ENCODE results near the gene SGK2.

Gene SGK2

GRCh38 chr20:43536041-43536816, 22.6 kb upstream of the SGK2 start:
- DNase-seq (ENCODE audit: low spot score): no peak

GRCh38 chr20:43536817-43537440, 21.9 kb upstream of the SGK2 start:
- no peak for DNase-seq (ENCODE audit: low spot score)

- DNase-seq (ENCODE audit: low spot score): peak; percentile 57
Observed at GRCh38 chr20:43537921-43538877, 20.6 kb upstream of the SGK2 start.

- no peak for DNase-seq (ENCODE audit: low spot score)
Observed at GRCh38 chr20:43538878-43539700, 19.7 kb upstream of the SGK2 start.

- DNase-seq (ENCODE audit: low spot score): no peak
Observed at GRCh38 chr20:43539975-43540672, 18.7 kb upstream of the SGK2 start.

- DNase-seq (ENCODE audit: low spot score): no peak
Observed at GRCh38 chr20:43540673-43541060, 18.2 kb upstream of the SGK2 start.

- DNase-seq (ENCODE audit: low spot score): no peak
Observed at GRCh38 chr20:43541214-43541613, 17.6 kb upstream of the SGK2 start.

GRCh38 chr20:43542161-43542560, 16.7 kb upstream of the SGK2 start:
- DNase-seq (ENCODE audit: low spot score): no peak

GRCh38 chr20:43542674-43543073, 16.2 kb upstream of the SGK2 start:
- no peak for DNase-seq (ENCODE audit: low spot score)

- no peak for DNase-seq (ENCODE audit: low spot score)
Observed at GRCh38 chr20:43543138-43543537, 15.7 kb upstream of the SGK2 start.

GRCh38 chr20:43544501-43544900, 14.3 kb upstream of the SGK2 start:
- no peak for DNase-seq (ENCODE audit: low spot score)

GRCh38 chr20:43545837-43546578, 12.8 kb upstream of the SGK2 start:
- no peak for DNase-seq (ENCODE audit: low spot score)

GRCh38 chr20:43548273-43548880, 10.4 kb upstream of the SGK2 start:
- DNase-seq (ENCODE audit: low spot score): no peak

- DNase-seq (ENCODE audit: low spot score): no peak
Observed at GRCh38 chr20:43549416-43550065, 9.3 kb upstream of the SGK2 start.

- no peak for DNase-seq (ENCODE audit: low spot score)
Observed at GRCh38 chr20:43550456-43550855, 8.4 kb upstream of the SGK2 start.

GRCh38 chr20:43554369-43554768, 4.5 kb upstream of the SGK2 start:
- no peak for DNase-seq (ENCODE audit: low spot score)

- no peak for DNase-seq (ENCODE audit: low spot score)
Observed at GRCh38 chr20:43559147-43559987, 540 bp downstream of the SGK2 start.

- DNase-seq (ENCODE audit: low spot score): no peak
Observed at GRCh38 chr20:43560974-43561373, 2.1 kb downstream of the SGK2 start.

GRCh38 chr20:43563429-43563828, 4.6 kb downstream of the SGK2 start:
- no peak for DNase-seq (ENCODE audit: low spot score)
